Neural cell (in vitro differentiated cells): ENCODE results near the gene MAP6.

Experiments
- MXI1 ChIP-seq: fragments of 450-650 bp; conservative IDR thresholded peaks from 2 replicates; pipeline ENCODE4 v1.6.1; 2014; ENCODE audit warnings: antibody characterized with exemption, mild to moderate bottlenecking; ENCODE audit not compliant: poor library complexity, severe bottlenecking
- TF ChIP-seq, protein P1 (sequence below): fragments of 450-650 bp; IDR thresholded peaks from 2 replicates; pipeline ENCODE4 v1.5.1; 2014; ENCODE audit warnings: antibody characterized with exemption, mild to moderate bottlenecking, moderate library complexity; ENCODE audit not compliant: poor library complexity, severe bottlenecking
- TF ChIP-seq, protein P2 (sequence below): IDR thresholded peaks from 2 replicates; pipeline ENCODE4 v1.6.1; 2012; ENCODE audit warnings: borderline replicate concordance

DNA sequence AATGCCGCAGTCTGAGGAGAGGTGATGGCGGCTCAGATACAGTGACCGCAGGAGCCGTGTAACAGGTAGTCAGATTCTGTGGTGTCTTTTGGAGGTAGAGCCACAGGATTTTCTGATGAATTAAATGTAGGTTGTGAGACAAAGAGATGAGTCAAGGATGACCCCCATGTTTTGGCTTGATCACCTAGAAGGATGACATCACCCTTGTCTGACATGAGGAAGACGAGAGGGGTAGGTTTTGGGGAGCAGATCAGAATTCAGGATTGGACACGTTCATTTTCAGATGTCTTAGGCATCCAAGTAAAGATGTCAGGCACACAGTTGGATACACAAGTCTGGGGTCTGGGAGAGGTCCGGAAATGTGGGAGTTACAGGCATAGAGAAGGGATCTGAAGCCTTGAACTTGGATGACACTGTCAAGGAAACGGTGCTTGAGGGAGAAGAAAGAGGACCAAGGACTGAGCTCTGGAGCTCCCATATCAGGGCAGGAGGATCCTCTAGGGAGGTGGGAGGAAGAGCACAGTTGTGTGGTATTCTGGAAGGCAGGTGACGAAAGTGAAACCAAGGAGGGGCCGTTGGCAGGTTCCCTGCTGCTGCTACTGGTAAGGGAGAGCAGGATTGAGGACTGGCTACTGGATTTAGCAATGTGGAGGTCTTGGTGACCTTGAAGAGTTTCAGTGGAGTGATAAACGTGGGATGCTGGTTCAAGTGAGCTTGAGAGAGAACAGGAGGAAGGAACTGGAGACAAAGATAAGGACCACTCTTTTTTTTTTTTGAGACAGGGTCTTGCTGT, 130.5 kb downstream of the MAP6 start:
- no peak for TF ChIP-seq MXI1
- TF ChIP-seq, protein P1, sequence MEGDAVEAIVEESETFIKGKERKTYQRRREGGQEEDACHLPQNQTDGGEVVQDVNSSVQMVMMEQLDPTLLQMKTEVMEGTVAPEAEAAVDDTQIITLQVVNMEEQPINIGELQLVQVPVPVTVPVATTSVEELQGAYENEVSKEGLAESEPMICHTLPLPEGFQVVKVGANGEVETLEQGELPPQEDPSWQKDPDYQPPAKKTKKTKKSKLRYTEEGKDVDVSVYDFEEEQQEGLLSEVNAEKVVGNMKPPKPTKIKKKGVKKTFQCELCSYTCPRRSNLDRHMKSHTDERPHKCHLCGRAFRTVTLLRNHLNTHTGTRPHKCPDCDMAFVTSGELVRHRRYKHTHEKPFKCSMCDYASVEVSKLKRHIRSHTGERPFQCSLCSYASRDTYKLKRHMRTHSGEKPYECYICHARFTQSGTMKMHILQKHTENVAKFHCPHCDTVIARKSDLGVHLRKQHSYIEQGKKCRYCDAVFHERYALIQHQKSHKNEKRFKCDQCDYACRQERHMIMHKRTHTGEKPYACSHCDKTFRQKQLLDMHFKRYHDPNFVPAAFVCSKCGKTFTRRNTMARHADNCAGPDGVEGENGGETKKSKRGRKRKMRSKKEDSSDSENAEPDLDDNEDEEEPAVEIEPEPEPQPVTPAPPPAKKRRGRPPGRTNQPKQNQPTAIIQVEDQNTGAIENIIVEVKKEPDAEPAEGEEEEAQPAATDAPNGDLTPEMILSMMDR = no peak
- TF ChIP-seq, protein P2, sequence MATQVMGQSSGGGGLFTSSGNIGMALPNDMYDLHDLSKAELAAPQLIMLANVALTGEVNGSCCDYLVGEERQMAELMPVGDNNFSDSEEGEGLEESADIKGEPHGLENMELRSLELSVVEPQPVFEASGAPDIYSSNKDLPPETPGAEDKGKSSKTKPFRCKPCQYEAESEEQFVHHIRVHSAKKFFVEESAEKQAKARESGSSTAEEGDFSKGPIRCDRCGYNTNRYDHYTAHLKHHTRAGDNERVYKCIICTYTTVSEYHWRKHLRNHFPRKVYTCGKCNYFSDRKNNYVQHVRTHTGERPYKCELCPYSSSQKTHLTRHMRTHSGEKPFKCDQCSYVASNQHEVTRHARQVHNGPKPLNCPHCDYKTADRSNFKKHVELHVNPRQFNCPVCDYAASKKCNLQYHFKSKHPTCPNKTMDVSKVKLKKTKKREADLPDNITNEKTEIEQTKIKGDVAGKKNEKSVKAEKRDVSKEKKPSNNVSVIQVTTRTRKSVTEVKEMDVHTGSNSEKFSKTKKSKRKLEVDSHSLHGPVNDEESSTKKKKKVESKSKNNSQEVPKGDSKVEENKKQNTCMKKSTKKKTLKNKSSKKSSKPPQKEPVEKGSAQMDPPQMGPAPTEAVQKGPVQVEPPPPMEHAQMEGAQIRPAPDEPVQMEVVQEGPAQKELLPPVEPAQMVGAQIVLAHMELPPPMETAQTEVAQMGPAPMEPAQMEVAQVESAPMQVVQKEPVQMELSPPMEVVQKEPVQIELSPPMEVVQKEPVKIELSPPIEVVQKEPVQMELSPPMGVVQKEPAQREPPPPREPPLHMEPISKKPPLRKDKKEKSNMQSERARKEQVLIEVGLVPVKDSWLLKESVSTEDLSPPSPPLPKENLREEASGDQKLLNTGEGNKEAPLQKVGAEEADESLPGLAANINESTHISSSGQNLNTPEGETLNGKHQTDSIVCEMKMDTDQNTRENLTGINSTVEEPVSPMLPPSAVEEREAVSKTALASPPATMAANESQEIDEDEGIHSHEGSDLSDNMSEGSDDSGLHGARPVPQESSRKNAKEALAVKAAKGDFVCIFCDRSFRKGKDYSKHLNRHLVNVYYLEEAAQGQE = no peak
